Esophagus muscularis mucosa (tissue), 4 donors: Measurements from ENCODE around the gene OR51E2. TPM values are rescaled to one million over a fixed set of nuclear protein-coding genes. Genes with fewer than 3 reads are reported as not detected.

ENCODE experiments used
- DNase-seq: peaks from one replicate; pipeline ENCODE4 v3.0.0-alpha.2; 2017; ENCODE audit errors: extremely low spot score
- H3K27ac ChIP-seq, 4 donors: fragments of 200-600 bp; sonication (generic); replicated peaks in 1 of 4; 1 replicate in 3 of 4; 2 replicates in 1 of 4; pipeline ENCODE4 v1.5.1; 2016 to 2019; ENCODE audit warnings: mild to moderate bottlenecking in 1 of 4
- H3K27me3 ChIP-seq, 4 donors: fragments of 200-600 bp; sonication (generic); one replicate each; pipeline versions ENCODE4 v1.5.1 to v1.6.0; 2016 to 2019
- H3K36me3 ChIP-seq, 4 donors: fragments of 200-600 bp; sonication (generic); one replicate each; pipeline ENCODE4 v1.5.1; 2016 to 2019
- H3K4me1 ChIP-seq, 4 donors: fragments of 200-600 bp; sonication (generic); one replicate each; pipeline ENCODE4 v1.5.1; 2016 to 2019
- H3K4me3 ChIP-seq, 4 donors: fragments of 200-600 bp; sonication (generic); 1 replicate in 2 of 4; 2 replicates in 2 of 4; pipeline ENCODE4 v1.5.1; 2016 to 2019; ENCODE audit warnings: mild to moderate bottlenecking in 4 of 4, moderate library complexity in 1 of 4
- H3K9me3 ChIP-seq, 4 donors: fragments of 200-600 bp; sonication (generic); 1 replicate in 3 of 4; 2 replicates in 1 of 4; pipeline ENCODE4 v1.5.1; 2016 to 2019
- CTCF ChIP-seq, 3 experiments: fragments of 200-600 bp in 2 of 3; fragments of 450-650 bp in 1 of 3; sonication (generic) in 2 of 3; IDR thresholded peaks; one replicate each; pipeline ENCODE4 v1.5.1; 2017 to 2019; ENCODE audit warnings: antibody characterized with exemption in 3 of 3, mild to moderate bottlenecking in 2 of 3, moderate library complexity in 1 of 3
- EP300 ChIP-seq: sonication (generic); formaldehyde crosslinking; IDR thresholded peaks from one replicate; pipeline ENCODE4 v1.6.1; 2017; ENCODE audit warnings: antibody characterized with exemption
- POLR2A ChIP-seq: fragments of 450-650 bp; IDR thresholded peaks from one replicate; pipeline ENCODE4 v1.6.1; 2017; ENCODE audit warnings: antibody characterized with exemption, moderate library complexity, mild to moderate bottlenecking, low read depth
- POLR2AphosphoS5 ChIP-seq, 2 donors: sonication (generic); formaldehyde crosslinking; IDR thresholded peaks; one replicate each; pipeline ENCODE4 v1.6.1; 2017; ENCODE audit warnings: antibody characterized with exemption in 2 of 2
- WGBS: methylation state at CpG from one replicate; pipeline ENCODE4 v1.1.5; 2018; 5-methylcytosine and 5-hydroxymethylcytosine counted together
- intact Hi-C: fragments of 100-400 bp; cut with DNase I; formaldehyde crosslinking; loops from one replicate; pipeline ENCODE4 v1.15.1; 2023
- total RNA-seq, 4 donors: library from RNA; depleted of rRNA; stranded (reverse); fragments of >200 nt; gene quantifications; one replicate each; pipeline versions ENCODE4 v1.1.0 to v1.2.1, GENCODE V29; 2016

Gene OR51E2
- total RNA-seq, 4 donors from 2014 or later: under 0.01 to 1.8 (median 0.72) TPM

DNA sequence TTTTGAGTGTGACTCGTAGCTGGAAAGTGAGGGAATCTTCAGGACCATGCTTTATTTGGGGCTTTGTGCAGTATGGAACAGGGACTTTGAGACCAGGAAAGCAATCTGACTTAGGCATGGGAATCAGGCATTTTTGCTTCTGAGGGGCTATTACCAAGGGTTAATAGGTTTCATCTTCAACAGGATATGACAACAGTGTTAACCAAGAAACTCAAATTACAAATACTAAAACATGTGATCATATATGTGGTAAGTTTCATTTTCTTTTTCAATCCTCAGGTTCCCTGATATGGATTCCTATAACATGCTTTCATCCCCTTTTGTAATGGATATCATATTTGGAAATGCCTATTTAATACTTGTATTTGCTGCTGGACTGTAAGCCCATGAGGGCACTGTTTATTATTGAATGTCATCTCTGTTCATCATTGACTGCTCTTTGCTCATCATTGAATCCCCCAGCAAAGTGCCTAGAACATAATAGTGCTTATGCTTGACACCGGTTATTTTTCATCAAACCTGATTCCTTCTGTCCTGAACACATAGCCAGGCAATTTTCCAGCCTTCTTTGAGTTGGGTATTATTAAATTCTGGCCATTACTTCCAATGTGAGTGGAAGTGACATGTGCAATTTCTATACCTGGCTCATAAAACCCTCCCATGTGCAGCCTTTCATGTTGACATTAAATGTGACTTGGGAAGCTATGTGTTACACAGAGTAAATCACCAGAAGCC lies 42.9 kb downstream of the OR51E2 start:
- intact Hi-C loops: no loop called here
- 74% methylated on average over 2 of the region's 2 CpGs for WGBS
- no peak for DNase-seq
- TF ChIP-seq EP300 (no peak), CTCF (IDR thresholded peaks at IDR 0.05) (no peak), POLR2AphosphoS5 (IDR thresholded peaks at IDR 0.05) (no peak)
- no peaks in the 10 kb centered on the region for H3K27me3 ChIP-seq
- H3K36me3 ChIP-seq: no peaks in the 10 kb centered on the region
- H3K4me1 ChIP-seq: peaks cover 0 to 7% (median 2%) of the 10 kb centered on the region in 4 donors
- H3K27ac ChIP-seq: no peak overlapping the region
- no peaks in the 10 kb centered on the region for H3K9me3 ChIP-seq
- no peak overlapping the region for H3K4me3 ChIP-seq

DNA sequence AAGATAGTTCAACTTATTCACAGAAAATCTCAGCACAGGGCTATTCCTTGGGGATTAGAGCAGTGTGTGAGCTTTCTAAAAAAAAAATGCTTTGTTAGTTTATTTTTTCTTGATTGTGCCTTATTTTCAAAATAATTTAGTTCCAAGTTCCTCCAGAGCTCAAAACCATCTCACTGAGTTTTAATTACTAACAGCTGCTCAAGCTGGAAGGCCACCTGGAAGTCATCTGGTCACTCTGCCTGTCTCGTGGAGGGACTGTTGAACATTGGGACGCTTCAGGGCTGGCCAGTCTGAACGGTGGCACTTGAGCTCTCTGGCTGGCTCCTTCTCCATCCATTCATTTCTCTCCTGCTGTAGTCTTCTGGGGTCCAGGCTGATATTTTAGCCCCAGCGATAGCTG lies 49.9 kb downstream of the OR51E2 start:
- Histone ChIP-seq H3K4me1 (peaks cover 37 to 54% (median 49%) of the 10 kb centered on the region in 4 donors), H3K27me3 (no peaks in the 10 kb centered on the region), H3K27ac (peak overlapping the region in 3 of 4 donors; percentile 74 to 80 (median 77)), H3K9me3 (no peaks in the 10 kb centered on the region), H3K4me3 (no peak overlapping the region), H3K36me3 (no peaks in the 10 kb centered on the region)
- WGBS: 47% methylated on average over 4 of the region's 4 CpGs
- intact Hi-C loops: no loop called here
- TF ChIP-seq POLR2AphosphoS5 (IDR thresholded peaks at IDR 0.05): no peak
- no peak for TF ChIP-seq CTCF (IDR thresholded peaks at IDR 0.05)
- no peak for TF ChIP-seq POLR2A
- TF ChIP-seq EP300: no peak
- DNase-seq: no peak

DNA sequence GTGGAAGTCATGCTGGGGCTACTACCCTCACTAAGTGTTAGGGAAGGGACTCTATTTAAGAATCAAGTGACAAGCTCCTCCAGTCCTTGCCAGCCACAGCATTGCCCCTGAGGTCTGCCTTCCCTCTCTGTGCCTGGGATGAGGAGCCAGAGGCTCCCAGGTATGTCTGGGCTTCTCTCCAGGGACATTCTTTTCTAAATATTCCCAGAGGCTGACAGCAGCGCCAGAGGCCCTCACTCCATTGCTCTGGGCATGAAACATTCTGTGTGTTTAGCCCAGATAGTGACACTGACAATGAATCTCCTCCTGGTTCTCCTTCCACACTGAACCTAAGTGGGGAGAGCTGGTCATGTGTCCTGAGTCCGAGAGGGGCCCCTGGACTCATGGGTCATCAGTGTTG lies 51.7 kb downstream of the OR51E2 start:
- H3K4me3 ChIP-seq: no peak overlapping the region
- TF ChIP-seq CTCF (IDR thresholded peaks at IDR 0.05) (no peak), POLR2AphosphoS5 (IDR thresholded peaks at IDR 0.05) (peak; percentile 17 to 23)
- peaks cover 38 to 66% (median 49%) of the 10 kb centered on the region in 4 donors for H3K4me1 ChIP-seq
- peak overlapping the region; percentile 63 to 80 (median 76) for H3K27ac ChIP-seq
- H3K9me3 ChIP-seq: no peaks in the 10 kb centered on the region
- H3K27me3 ChIP-seq: no peaks in the 10 kb centered on the region
- 43% methylated on average over 1 of the region's 2 CpGs for WGBS
- DNase-seq: no peak
- intact Hi-C loops: no loop called here
- H3K36me3 ChIP-seq: no peaks in the 10 kb centered on the region

GRCh38 chr11:4644233-4644632 lies 53.4 kb downstream of the OR51E2 start:
- 58% methylated on average over 4 of the region's 4 CpGs for WGBS
- intact Hi-C loops: no loop called here
- no peak for TF ChIP-seq POLR2A
- no peak for TF ChIP-seq CTCF (IDR thresholded peaks at IDR 0.05)
- TF ChIP-seq POLR2AphosphoS5 (IDR thresholded peaks at IDR 0.05): no peak
- TF ChIP-seq EP300: no peak
- no peaks in the 10 kb centered on the region for H3K36me3 ChIP-seq
- H3K27me3 ChIP-seq: no peaks in the 10 kb centered on the region
- no peak for DNase-seq
- peaks cover 38 to 66% (median 49%) of the 10 kb centered on the region in 4 donors for H3K4me1 ChIP-seq
- H3K27ac ChIP-seq: no peak overlapping the region
- peak overlapping the region in 2 of 4 donors; percentile 13 to 24 for H3K4me3 ChIP-seq
- H3K9me3 ChIP-seq: no peaks in the 10 kb centered on the region

DNA sequence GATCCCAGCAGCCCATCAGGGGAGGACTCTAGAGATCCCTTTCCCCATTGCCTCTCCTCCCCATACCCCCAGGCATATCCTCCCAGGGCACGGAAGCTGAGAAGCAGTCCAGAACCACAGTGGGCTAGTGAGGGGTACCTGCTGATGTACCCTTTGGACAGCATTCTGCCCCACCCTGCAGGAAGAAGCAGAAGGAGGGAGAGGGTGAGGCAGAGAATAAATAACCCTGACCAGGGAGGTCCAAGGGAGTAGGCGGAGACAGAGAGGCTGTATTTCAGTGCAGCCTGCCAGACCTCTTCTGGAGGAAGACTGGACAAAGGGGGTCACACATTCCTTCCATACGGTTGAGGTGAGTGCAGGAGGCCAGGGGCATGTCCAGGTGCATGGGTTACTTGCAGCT lies 54.0 kb downstream of the OR51E2 start, which contains the start of gene OR51E1:
TSS of gene OR51E1 (plus strand) at position 301 of the 400 bp plus-strand sequence. CDS start 8,545 bp downstream, outside the sequence.
- 79% methylated on average over 3 of the region's 3 CpGs for WGBS
- no peaks in the 10 kb centered on the region for H3K27me3 ChIP-seq
- intact Hi-C loops: no loop called here
- peak within 1 kb of the TSS in 2 of 4 donors; percentile 13 to 24 for H3K4me3 ChIP-seq
- no peak for DNase-seq
- H3K36me3 ChIP-seq: no peaks in the 10 kb centered on the region
- H3K27ac ChIP-seq: no peak within 1 kb of the TSS
- no peaks in the 10 kb centered on the region for H3K9me3 ChIP-seq
- H3K4me1 ChIP-seq: peaks cover 38 to 66% (median 47%) of the 10 kb centered on the region in 4 donors
- TF ChIP-seq CTCF (IDR thresholded peaks at IDR 0.05) (no peak), EP300 (no peak), POLR2A (no peak), POLR2AphosphoS5 (IDR thresholded peaks at IDR 0.05) (no peak)
